NCI-H82 treated with DMSO at 0.1 percent for 48 hours (cell line): ENCODE results near the gene OR4C45.
"Not testable (repeated sequence)": the region's sequence is repeated elsewhere in the genome, so short reads cannot be mapped to it uniquely, and the experiment has no call there.

Source experiments
- DNase-seq: peaks from one replicate; lab custom pipeline; 2025; ENCODE audit not compliant: unreplicated experiment; lab: John Stamatoyannopoulos, UW

Gene OR4C45

GRCh38 chr11:50032574-50032973, at the start of gene OR4C45:
OR4C45 (plus strand) TSS chr11:50032874.
- DNase-seq, result no peak

- peak; percentile 48 for DNase-seq
These were observed 37.1 kb upstream of the OR4C45 start for GRCh38 chr11:49995565-49995964.

GRCh38 chr11:50030193-50030592, 2.5 kb upstream of the OR4C45 start:
- DNase-seq, result no peak

- DNase-seq, result not testable (repeated sequence)
These were observed 3.6 kb downstream of the OR4C45 start for GRCh38 chr11:50036239-50036638.

GRCh38 chr11:50037251-50037650, 4.6 kb downstream of the OR4C45 start:
- no peak for DNase-seq

- DNase-seq, result no peak
These were observed 12.0 kb downstream of the OR4C45 start for GRCh38 chr11:50044647-50045046.

GRCh38 chr11:50063056-50063455, 30.4 kb downstream of the OR4C45 start:
- DNase-seq, result not testable (repeated sequence)

- DNase-seq, result no peak
These were observed 37.7 kb downstream of the OR4C45 start for GRCh38 chr11:50070389-50070788.

- no peak for DNase-seq
These were observed 39.0 kb downstream of the OR4C45 start for GRCh38 chr11:50071584-50072225.

- DNase-seq, result no peak
These were observed 39.8 kb downstream of the OR4C45 start for GRCh38 chr11:50072226-50073112.

- no peak for DNase-seq
These were observed 40.7 kb downstream of the OR4C45 start for GRCh38 chr11:50073113-50074105.

- DNase-seq, result no peak
These were observed 41.5 kb downstream of the OR4C45 start for GRCh38 chr11:50074161-50074560.

- no peak for DNase-seq
These were observed 43.2 kb downstream of the OR4C45 start for GRCh38 chr11:50075856-50076255.

GRCh38 chr11:50077526-50077925, 44.9 kb downstream of the OR4C45 start:
- no peak for DNase-seq

- no peak for DNase-seq
These were observed 45.3 kb downstream of the OR4C45 start for GRCh38 chr11:50078001-50078400.

GRCh38 chr11:50078946-50079345, 46.3 kb downstream of the OR4C45 start:
- not testable (repeated sequence) for DNase-seq

- no peak for DNase-seq
These were observed 47.6 kb downstream of the OR4C45 start for GRCh38 chr11:50080256-50080655.
